Measurements from ENCODE around the gene CRELD2.

DNA sequence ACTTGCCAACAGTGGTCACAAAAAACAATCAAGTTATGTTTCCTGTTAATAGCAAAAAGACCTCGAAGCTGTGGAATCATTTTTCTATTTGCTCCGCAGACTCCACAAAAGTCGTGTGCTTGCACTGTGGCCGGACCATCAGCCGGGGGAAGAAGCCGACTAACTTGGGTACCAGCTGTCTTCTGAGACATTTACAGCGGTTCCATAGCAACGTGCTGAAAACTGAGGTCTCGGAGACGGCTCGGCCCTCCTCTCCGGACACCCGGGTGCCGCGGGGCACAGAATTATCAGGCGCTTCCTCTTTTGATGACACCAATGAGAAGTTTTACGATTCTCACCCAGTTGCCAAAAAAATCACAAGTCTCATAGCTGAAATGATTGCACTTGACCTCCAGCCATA is 33.2 kb upstream of the CRELD2 start:
- TF ChIP-seq CTCF (IDR thresholded peaks at IDR 0.05) (no peak), POLR2A (IDR thresholded peaks at IDR 0.05) (no peak), EP300 (IDR thresholded peaks at IDR 0.05) (no peak)

Data from tibial nerve (tissue), 4 donors.